H1 (cell line): ENCODE results near the gene HLTF. TPM values are rescaled to one million over a fixed set of nuclear protein-coding genes. Genes with fewer than 3 reads are reported as not detected.
A peak's percentile ranks its signal among the peaks of the same experiment; 100 is the strongest.

ENCODE experiments used
- CTCF ChIA-PET: fragments of 300-600 bp; sonication (Branson Sonifier 250); formaldehyde crosslinking; loops from one replicate; lab custom pipeline; 2021; ENCODE audit not compliant: partially characterized antibody; lab: Charles Lee
- POLR2A ChIA-PET: fragments of 300-600 bp; sonication (Branson Sonifier 250); formaldehyde crosslinking; loops from one replicate; lab custom pipeline; 2021; ENCODE audit warnings: inconsistent platforms; ENCODE audit not compliant: partially characterized antibody; lab: Charles Lee
- DNase-seq, 2 experiments: peaks; one replicate each; pipeline versions ENCODE4 v3.0.0 to v3.0.0-alpha.2; 2010 to 2022; ENCODE audit warnings: low spot score in 2 of 2, low read depth in 1 of 2, mixed read lengths in 1 of 2
- FAIRE-seq: peaks from 2 replicates; lab custom pipeline; 2011; peaks lifted over from hg19 to GRCh38; lab: Jason Lieb, UNC
- H2AFZ ChIP-seq: 2 replicates; pipeline ENCODE4 v1.8.1; 2012; ENCODE audit warnings: low read length, inconsistent platforms
- H2AK5ac ChIP-seq: 2 replicates; pipeline ENCODE4 v1.6.1; 2013; ENCODE audit warnings: low read depth, low read length
- H2BK120ac ChIP-seq: replicated peaks from 2 replicates; pipeline ENCODE3; 2013; ENCODE audit warnings: low read depth, low read length, inconsistent platforms
- H2BK12ac ChIP-seq: 2 replicates; pipeline ENCODE4 v1.6.1; 2013; ENCODE audit warnings: low read depth, low read length
- H2BK15ac ChIP-seq: 2 replicates; pipeline ENCODE4 v1.6.1; 2013; ENCODE audit warnings: low read length
- H2BK20ac ChIP-seq: 2 replicates; pipeline ENCODE4 v1.6.1; 2013; ENCODE audit warnings: low read length
- H2BK5ac ChIP-seq: 2 replicates; pipeline ENCODE4 v1.6.1; 2013; ENCODE audit warnings: low read depth, low read length
- H3K14ac ChIP-seq: 2 replicates; pipeline ENCODE4 v1.6.1; 2013; ENCODE audit warnings: inconsistent platforms; ENCODE audit not compliant: insufficient read length
- H3K18ac ChIP-seq: 2 replicates; pipeline ENCODE4 v1.6.1; 2013; ENCODE audit warnings: low read length; ENCODE audit errors: extremely low read depth
- H3K23ac ChIP-seq: 2 replicates; pipeline ENCODE4 v1.6.1; 2013; ENCODE audit warnings: inconsistent platforms; ENCODE audit not compliant: insufficient read length
- H3K23me2 ChIP-seq: 2 replicates; pipeline ENCODE4 v1.6.1; 2013; ENCODE audit warnings: low read depth, low read length
- H3K27ac ChIP-seq: 2 replicates; pipeline ENCODE4 v1.6.1; 2011; ENCODE audit warnings: low read depth, low read length, inconsistent platforms
- H3K27me3 ChIP-seq, 4 experiments: replicated peaks in 1 of 4; 1 replicate in 1 of 4; 2 replicates in 3 of 4; pipeline versions ENCODE4 v1.6.1 to v1.8.1; 2011 to 2013; ENCODE audit warnings: low read length in 3 of 4, mild to moderate bottlenecking in 3 of 4, inconsistent platforms in 2 of 4, mixed read lengths in 2 of 4, moderate library complexity in 1 of 4; ENCODE audit not compliant: control insufficient read depth in 3 of 4, insufficient read depth in 3 of 4; ENCODE audit errors: extremely low read depth in 1 of 4
- H3K36me3 ChIP-seq, 4 experiments: 2 replicates each; pipeline versions ENCODE4 v1.6.1 to v1.8.1; 2011 to 2013; ENCODE audit warnings: mild to moderate bottlenecking in 4 of 4, low read length in 3 of 4, moderate library complexity in 2 of 4, control low read depth in 1 of 4, inconsistent platforms in 1 of 4; ENCODE audit not compliant: insufficient read depth in 4 of 4, control insufficient read depth in 2 of 4
- H3K4ac ChIP-seq: replicated peaks from 2 replicates; pipeline ENCODE3; 2013; ENCODE audit warnings: low read length, low read depth, mixed read lengths, inconsistent platforms; ENCODE audit not compliant: insufficient read length
- H3K4me1 ChIP-seq, 4 experiments: replicated peaks in 1 of 4; 1 replicate in 1 of 4; 2 replicates in 3 of 4; pipeline versions ENCODE4 v1.6.1 to v1.8.1; 2011 to 2013; ENCODE audit warnings: low read length in 3 of 4, inconsistent platforms in 2 of 4, mixed read lengths in 1 of 4; ENCODE audit not compliant: insufficient read depth in 4 of 4, control insufficient read depth in 3 of 4
- H3K4me2 ChIP-seq, 2 experiments: 2 replicates each; pipeline versions ENCODE4 v1.6.1 to v1.8.1; 2011 to 2013; ENCODE audit warnings: low read depth in 2 of 2, low read length in 2 of 2, control low read depth in 1 of 2, inconsistent platforms in 1 of 2, mild to moderate bottlenecking in 1 of 2; ENCODE audit not compliant: insufficient read depth in 1 of 2
- H3K4me3 ChIP-seq, 4 experiments: fragments of 200-600, 300-600 bp in 1 of 4; sonication (generic), shearing (Covaris generic), sonication (Bioruptor Twin) in 1 of 4; 2 replicates each; pipeline versions ENCODE4 v1.5.1 to v1.8.1; 2011 to 2016; ENCODE audit warnings: low read length in 4 of 4, low read depth in 3 of 4, control low read depth in 2 of 4, inconsistent platforms in 2 of 4, mild to moderate bottlenecking in 2 of 4, mixed read lengths in 1 of 4, moderate library complexity in 1 of 4; ENCODE audit not compliant: insufficient read depth in 2 of 4; ENCODE audit errors: extremely low read depth in 1 of 4
- H3K56ac ChIP-seq: replicated peaks from 2 replicates; pipeline ENCODE3; 2013; ENCODE audit warnings: low read depth, mild to moderate bottlenecking, mixed read lengths, low read length, inconsistent platforms; ENCODE audit not compliant: insufficient read length
- H3K79me1 ChIP-seq: 2 replicates; pipeline ENCODE4 v1.6.1; 2013; ENCODE audit warnings: low read depth, low read length, control low read depth
- H3K79me2 ChIP-seq, 2 experiments: 2 replicates each; pipeline versions ENCODE4 v1.6.1 to v1.8.1; 2012 to 2013; ENCODE audit warnings: low read length in 2 of 2, mild to moderate bottlenecking in 2 of 2, inconsistent platforms in 1 of 2; ENCODE audit not compliant: insufficient read depth in 2 of 2, control insufficient read depth in 1 of 2
- H3K9ac ChIP-seq, 4 experiments: replicated peaks in 1 of 4; 1 replicate in 1 of 4; 2 replicates in 3 of 4; pipeline versions ENCODE4 v1.6.1 to v1.8.1; 2011 to 2013; ENCODE audit warnings: low read depth in 3 of 4, low read length in 3 of 4, control low read depth in 2 of 4, mild to moderate bottlenecking in 2 of 4, moderate library complexity in 2 of 4, inconsistent platforms in 1 of 4; ENCODE audit errors: extremely low read depth in 1 of 4
- H3K9me3 ChIP-seq, 2 experiments: 2 replicates each; pipeline versions ENCODE4 v1.6.1 to v1.8.1; 2012 to 2013; ENCODE audit warnings: mild to moderate bottlenecking in 2 of 2, moderate library complexity in 2 of 2, control low read depth in 1 of 2, inconsistent platforms in 1 of 2, low read depth in 1 of 2, low read length in 1 of 2, mixed read lengths in 1 of 2; ENCODE audit not compliant: insufficient read depth in 2 of 2
- H4K20me1 ChIP-seq, 2 experiments: replicated peaks in 1 of 2; 2 replicates each; pipeline versions ENCODE3 to v1.8.1; 2011 to 2013; ENCODE audit warnings: inconsistent platforms in 2 of 2, low read length in 2 of 2, mild to moderate bottlenecking in 1 of 2; ENCODE audit not compliant: insufficient read depth in 2 of 2, control insufficient read depth in 1 of 2
- H4K5ac ChIP-seq: 2 replicates; pipeline ENCODE4 v1.6.1; 2013; ENCODE audit warnings: low read length, low read depth, mixed read lengths, inconsistent platforms; ENCODE audit not compliant: insufficient read length
- H4K8ac ChIP-seq: 2 replicates; pipeline ENCODE4 v1.8.0; 2013; ENCODE audit warnings: mild to moderate bottlenecking, moderate library complexity, low read length, inconsistent platforms; ENCODE audit not compliant: insufficient read depth; ENCODE audit errors: extremely low read depth
- H4K91ac ChIP-seq: replicated peaks from 2 replicates; pipeline ENCODE3; 2013; ENCODE audit warnings: low read length, mixed read lengths, inconsistent platforms; ENCODE audit not compliant: insufficient read length
- CHD1 ChIP-seq: IDR thresholded peaks from 2 replicates; pipeline ENCODE4 v1.6.1; 2012; ENCODE audit warnings: low read depth, low read length, improper control_type of control experiment
- KDM4A ChIP-seq: IDR thresholded peaks from one replicate; pipeline ENCODE4 v1.7.1; 2012; ENCODE audit warnings: low read depth, mild to moderate bottlenecking, moderate library complexity, low read length, inconsistent platforms; ENCODE audit not compliant: severe bottlenecking
- PHF8 ChIP-seq: fragments of 200-600 bp; sonication (generic); conservative IDR thresholded peaks from 2 replicates; pipeline ENCODE4 v1.7.1; 2012; ENCODE audit warnings: low read depth, mild to moderate bottlenecking, inconsistent platforms, low read length, moderate library complexity
- POLR2A ChIP-seq, 2 experiments: IDR thresholded peaks; 1 replicate in 1 of 2; 2 replicates in 1 of 2; pipeline ENCODE4 v1.6.1; 2011; ENCODE audit warnings: low read depth in 2 of 2, low read length in 2 of 2, mild to moderate bottlenecking in 2 of 2; ENCODE audit errors: control extremely low read depth in 1 of 2
- SIX5 ChIP-seq: IDR thresholded peaks from 2 replicates; pipeline ENCODE4 v1.6.1; 2011; ENCODE audit warnings: mild to moderate bottlenecking, low read depth, low read length
- TAF1 ChIP-seq: IDR thresholded peaks from 2 replicates; pipeline ENCODE4 v1.6.1; 2011; ENCODE audit warnings: mild to moderate bottlenecking, low read depth, low read length
- WGBS, 2 experiments: shearing (Covaris generic) in 1 of 2; methylation state at CpG; one replicate each; pipeline versions ENCODE4 v1.1.6 to v1.1.7; 2013 to 2015; ENCODE audit warnings: low lambda C conversion rate in 2 of 2, mixed read lengths in 2 of 2, inconsistent platforms in 1 of 2, low coverage in 1 of 2, missing lambda C conversion rate in 1 of 2; ENCODE audit not compliant: insufficient replicate concordance in 2 of 2, insufficient coverage in 1 of 2, insufficient read length in 1 of 2; ENCODE audit errors: extremely low coverage in 1 of 2, missing lambda C conversion rate in 1 of 2; 5-methylcytosine and 5-hydroxymethylcytosine counted together
- polyA plus RNA-seq, 7 experiments: library from polyadenylated mRNA; depleted of rRNA in 3 of 7; stranded (reverse) in 5 of 7; unstranded in 2 of 7; fragments of >200 nt in 5 of 7; fragments of 200-250 nt in 2 of 7; gene quantifications; 1 replicate in 5 of 7; 2 replicates in 1 of 7; 4 replicates in 1 of 7; pipeline versions ENCODE4 v1.2.1 to v1.2.3, GENCODE V29; 2011 to 2013; ENCODE audit warnings: missing spikeins in 2 of 7, mixed read lengths in 2 of 7
- total RNA-seq: library from RNA; stranded (reverse); fragmentation: NEBNext Ultra II Directional; extraction: Animal tissue kit (Norgen Biotek cat#: 25700); gene quantifications from 2 replicates; pipeline ENCODE4 v1.2.1, GENCODE V29; 2021

Gene HLTF
- total and polyA plus RNA-seq, 2 of the 8 experiments (the other 6 are each of a cell fraction or from before 2014, with no cell fraction given) = 18.1 to 60.3 TPM

GRCh38 chr3:148990236-148990635 is 96.1 kb downstream of the HLTF start:
- no peak overlapping the region for H3K14ac ChIP-seq
- CTCF ChIA-PET = interaction anchor here (0.7 to 1.9 kb wide), 11 partner anchors 8 to 503 kb away, joined by 3 to 9 read pairs (median 3); no protein-coding TSS in a partner anchor

More at GRCh38 chr3:148990236-148990635, 96.1 kb downstream of the HLTF start:
- WGBS, 2 experiments = 94% methylated on average over 4 of the region's 4 CpGs; no CpG with 5 or more reads in 1 of the 2 experiments
- Histone ChIP-seq H3K79me1 (peaks cover 2% of the 10 kb centered on the region; the same call in 1 of the 2 replicates), H2BK12ac (no peak overlapping the region), H3K9ac (no peak overlapping the region), H3K18ac (no peak overlapping the region), H4K91ac (no peak overlapping the region), H3K4me3 (no peak overlapping the region), H4K8ac (no peak overlapping the region), H3K23ac (no peak overlapping the region), H2AK5ac (no peak overlapping the region), H3K79me2 (no peaks in the 10 kb centered on the region), H2BK15ac (no peak overlapping the region), H3K23me2 (peaks cover 2% of the 10 kb centered on the region; the same call in 1 of the 2 replicates), H3K27me3 (peaks cover 0 to 8% (median 6%) of the 10 kb centered on the region in 4 experiments; a peak in 4 of 7 replicates), H2BK20ac (no peak overlapping the region), H3K27ac (no peak overlapping the region), H2BK120ac (no peak overlapping the region), H3K4me2 (peak overlapping the region in 1 of 2 experiments; percentile 71; a peak in 1 of 4 replicates), H3K36me3 (peaks cover 0 to 3% (median under 1%) of the 10 kb centered on the region in 4 experiments; a peak in 2 of 8 replicates), H3K9me3 (no peaks in the 10 kb centered on the region), H2AFZ (no peak overlapping the region), H3K4me1 (peaks cover 0 to 9% (median 1%) of the 10 kb centered on the region in 4 experiments; a peak in 1 of 7 replicates), H4K20me1 (no peaks in the 10 kb centered on the region), H3K56ac (no peak overlapping the region), H3K4ac (no peak overlapping the region), H2BK5ac (no peak overlapping the region), H4K5ac (no peak overlapping the region)
- DNase-seq (no peak), FAIRE-seq (no peak)
- POLR2A ChIA-PET = interaction anchor here (1.1 to 2.0 kb wide), 5 partner anchors 9 to 97 kb away, joined by 3 to 5 read pairs (median 4); no protein-coding TSS in a partner anchor
- TF ChIP-seq PHF8 = no peak
- TF ChIP-seq SIX5 = no peak
- TF ChIP-seq TAF1 = no peak
- no peak for TF ChIP-seq KDM4A
- TF ChIP-seq POLR2A (IDR thresholded peaks at IDR 0.05; ENCODE audit: control extremely low read depth in 1 of 2, low read depth in 2 of 2, low read length in 2 of 2) = no peak
- TF ChIP-seq CHD1 = no peak
